Measurements from ENCODE around the gene KPNB1.

KPNB1 gene

GRCh38 chr17:47726796-47727703, 77.3 kb downstream of the KPNB1 start:
- no peak for DNase-seq (ENCODE audit: low spot score)
- ChIA-PET CTCF (interaction anchor here (0.5 kb wide), 1 partner anchor 39 kb away, joined by 4 read pairs; no protein-coding TSS in a partner anchor), POLR2A (ENCODE audit: low non-redundant PET) (no interaction called here)
- no peak for TF ChIP-seq CTCF (conservative IDR thresholded peaks at IDR 0.05; ENCODE audit: low read depth)
- H3K27ac ChIP-seq = no peak overlapping the region

- DNase-seq (ENCODE audit: low spot score) = no peak
- no peak for TF ChIP-seq CTCF (conservative IDR thresholded peaks at IDR 0.05; ENCODE audit: low read depth)
- no peak overlapping the region for H3K27ac ChIP-seq
- POLR2A ChIA-PET (ENCODE audit: low non-redundant PET) = no interaction called here
- CTCF ChIA-PET = no interaction called here
These were observed 78.0 kb downstream of the KPNB1 start for GRCh38 chr17:47727704-47728036.

GRCh38 chr17:47728214-47728877, 78.6 kb downstream of the KPNB1 start:
- POLR2A ChIA-PET (ENCODE audit: low non-redundant PET) = no interaction called here
- TF ChIP-seq CTCF (conservative IDR thresholded peaks at IDR 0.05; ENCODE audit: low read depth) = no peak

GRCh38 chr17:47729476-47729875, 79.8 kb downstream of the KPNB1 start:
- no peak overlapping the region for H3K27ac ChIP-seq
- ChIA-PET CTCF (interaction anchor here (0.7 kb wide), 1 partner anchor 679 kb away, joined by 5 read pairs; no protein-coding TSS in a partner anchor), POLR2A (ENCODE audit: low non-redundant PET) (no interaction called here)
- TF ChIP-seq CTCF (conservative IDR thresholded peaks at IDR 0.05; ENCODE audit: low read depth) = no peak
- DNase-seq (ENCODE audit: low spot score) = no peak

More at GRCh38 chr17:47728214-47728877, 78.6 kb downstream of the KPNB1 start:
- CTCF ChIA-PET = no interaction called here
- H3K27ac ChIP-seq = no peak overlapping the region
- no peak for DNase-seq (ENCODE audit: low spot score)

- DNase-seq (ENCODE audit: low spot score) = no peak
- ChIA-PET POLR2A (ENCODE audit: low non-redundant PET) (no interaction called here), CTCF (interaction anchor here (0.6 kb wide), 1 partner anchor 668 kb away, joined by 3 read pairs; no protein-coding TSS in a partner anchor)
- no peak for TF ChIP-seq CTCF (conservative IDR thresholded peaks at IDR 0.05; ENCODE audit: low read depth)
- no peak overlapping the region for H3K27ac ChIP-seq
These were observed 81.0 kb downstream of the KPNB1 start for GRCh38 chr17:47730681-47731080.

- TF ChIP-seq CTCF (conservative IDR thresholded peaks at IDR 0.05; ENCODE audit: low read depth) = no peak
- H3K27ac ChIP-seq = no peak overlapping the region
- ChIA-PET POLR2A (ENCODE audit: low non-redundant PET) (no interaction called here), CTCF (interaction anchor here (0.7 to 1.1 kb wide), 2 partner anchors 11 to 13 kb away, joined by 3 read pairs; no protein-coding TSS in a partner anchor)
- no peak for DNase-seq (ENCODE audit: low spot score)
These were observed 81.7 kb downstream of the KPNB1 start for GRCh38 chr17:47731396-47731795.
